LNCaP clone FGC (cell line): ENCODE data around the gene SDK2.

Experiments
- DNase-seq: peaks from one replicate; pipeline ENCODE4 v3.0.0-alpha.2; 2011; ENCODE audit warnings: low read depth
- H3K4me3 ChIP-seq: 2 replicates; pipeline ENCODE4 v1.5.1; 2011; ENCODE audit warnings: mild to moderate bottlenecking, low read depth, low read length, control low read depth
- TF ChIP-seq, protein P1 (sequence below): IDR thresholded peaks from 2 replicates; pipeline ENCODE4 v1.5.1; 2012; ENCODE audit warnings: mild to moderate bottlenecking; ENCODE audit not compliant: control insufficient read depth, insufficient read depth; ENCODE audit errors: extremely low read depth

Gene SDK2

DNA sequence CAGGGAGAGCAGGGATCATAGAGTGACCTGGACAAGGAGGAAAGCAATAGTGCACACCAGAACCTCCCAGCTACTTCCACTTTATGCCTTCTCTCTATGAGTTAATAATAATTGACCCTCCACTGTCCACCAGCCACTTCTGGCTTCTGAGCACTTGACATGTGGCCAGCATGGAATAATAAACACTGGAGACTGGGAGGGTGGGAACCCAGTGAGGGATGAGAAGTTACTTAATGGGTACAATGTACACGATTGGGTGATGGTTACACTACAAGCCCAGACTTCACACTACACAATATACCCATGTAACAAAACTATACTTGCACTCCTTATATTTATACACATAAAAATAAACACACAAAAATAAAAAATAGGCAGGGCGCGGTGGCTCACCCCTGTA lies 343.9 kb downstream of the SDK2 start:
- H3K4me3 ChIP-seq: no peak overlapping the region
- DNase-seq: no peak
- TF ChIP-seq, protein P1, sequence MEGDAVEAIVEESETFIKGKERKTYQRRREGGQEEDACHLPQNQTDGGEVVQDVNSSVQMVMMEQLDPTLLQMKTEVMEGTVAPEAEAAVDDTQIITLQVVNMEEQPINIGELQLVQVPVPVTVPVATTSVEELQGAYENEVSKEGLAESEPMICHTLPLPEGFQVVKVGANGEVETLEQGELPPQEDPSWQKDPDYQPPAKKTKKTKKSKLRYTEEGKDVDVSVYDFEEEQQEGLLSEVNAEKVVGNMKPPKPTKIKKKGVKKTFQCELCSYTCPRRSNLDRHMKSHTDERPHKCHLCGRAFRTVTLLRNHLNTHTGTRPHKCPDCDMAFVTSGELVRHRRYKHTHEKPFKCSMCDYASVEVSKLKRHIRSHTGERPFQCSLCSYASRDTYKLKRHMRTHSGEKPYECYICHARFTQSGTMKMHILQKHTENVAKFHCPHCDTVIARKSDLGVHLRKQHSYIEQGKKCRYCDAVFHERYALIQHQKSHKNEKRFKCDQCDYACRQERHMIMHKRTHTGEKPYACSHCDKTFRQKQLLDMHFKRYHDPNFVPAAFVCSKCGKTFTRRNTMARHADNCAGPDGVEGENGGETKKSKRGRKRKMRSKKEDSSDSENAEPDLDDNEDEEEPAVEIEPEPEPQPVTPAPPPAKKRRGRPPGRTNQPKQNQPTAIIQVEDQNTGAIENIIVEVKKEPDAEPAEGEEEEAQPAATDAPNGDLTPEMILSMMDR: no peak

DNA sequence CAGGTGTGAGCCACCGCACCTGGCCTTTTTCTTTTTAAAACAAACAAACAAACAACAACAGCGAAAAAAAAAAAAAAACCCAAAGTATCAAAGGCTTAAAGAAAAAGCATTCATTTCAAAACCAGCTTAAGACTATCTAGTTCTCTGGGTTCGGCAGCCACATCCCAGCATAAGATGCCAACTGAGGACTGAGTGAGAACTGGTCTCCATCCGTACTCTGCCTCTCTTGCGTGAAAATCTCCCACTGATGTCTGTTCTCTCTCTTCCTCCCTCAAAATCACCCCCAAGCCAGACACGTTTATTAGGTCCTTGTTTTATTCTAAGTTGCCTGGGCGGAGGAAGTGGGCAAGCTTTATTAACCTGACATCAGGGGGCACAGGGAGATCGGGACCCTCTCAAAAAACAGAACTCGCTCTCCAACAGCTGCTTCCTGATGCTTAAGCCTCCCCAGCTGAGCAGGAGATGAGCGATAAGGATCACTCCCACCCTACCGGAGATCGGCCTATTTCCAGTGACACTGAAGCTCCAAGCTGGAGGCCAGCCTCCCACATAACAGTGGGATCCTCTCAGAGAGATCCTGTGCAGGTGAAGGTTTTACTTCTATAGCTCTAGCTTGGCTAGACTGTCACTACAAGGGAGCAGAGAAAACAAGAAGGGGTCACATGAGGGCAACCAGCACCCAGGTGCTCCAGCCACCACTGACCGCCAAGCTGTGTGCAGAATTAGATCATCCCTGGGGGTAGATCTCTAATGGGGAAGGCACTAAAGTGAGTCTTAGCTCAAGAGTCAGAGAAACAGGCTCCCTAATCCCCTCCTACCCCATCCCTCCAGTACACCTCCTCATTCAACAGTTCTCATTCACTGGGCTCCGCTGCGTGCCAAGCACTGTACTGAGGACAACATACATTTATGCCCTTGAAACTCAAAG lies 346.0 kb downstream of the SDK2 start:
- TF ChIP-seq, protein P1: no peak
- no peak overlapping the region for H3K4me3 ChIP-seq
- DNase-seq: no peak

DNA sequence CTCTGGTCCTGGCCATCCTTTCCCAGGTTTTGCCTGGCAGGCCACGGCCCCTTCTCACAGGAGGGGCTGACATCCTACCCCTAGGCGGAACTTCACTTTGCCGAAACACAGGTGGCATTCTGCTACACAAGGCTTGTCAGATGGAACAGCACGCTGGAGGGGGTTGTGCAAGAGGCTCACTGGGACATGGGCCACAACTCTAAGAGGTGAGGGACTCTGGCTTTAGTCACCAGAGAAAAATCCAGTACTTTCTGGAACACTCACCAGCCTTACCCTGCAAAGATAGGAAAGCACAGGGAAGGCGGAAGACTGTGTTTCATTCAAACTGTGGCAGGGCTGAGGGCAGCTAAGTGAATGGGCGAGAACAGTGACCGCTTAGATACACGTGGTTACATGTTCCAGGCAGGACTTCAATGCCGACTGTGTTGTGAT lies 350.7 kb downstream of the SDK2 start:
- DNase-seq: no peak
- H3K4me3 ChIP-seq: no peak overlapping the region
- TF ChIP-seq, protein P1: no peak

DNA sequence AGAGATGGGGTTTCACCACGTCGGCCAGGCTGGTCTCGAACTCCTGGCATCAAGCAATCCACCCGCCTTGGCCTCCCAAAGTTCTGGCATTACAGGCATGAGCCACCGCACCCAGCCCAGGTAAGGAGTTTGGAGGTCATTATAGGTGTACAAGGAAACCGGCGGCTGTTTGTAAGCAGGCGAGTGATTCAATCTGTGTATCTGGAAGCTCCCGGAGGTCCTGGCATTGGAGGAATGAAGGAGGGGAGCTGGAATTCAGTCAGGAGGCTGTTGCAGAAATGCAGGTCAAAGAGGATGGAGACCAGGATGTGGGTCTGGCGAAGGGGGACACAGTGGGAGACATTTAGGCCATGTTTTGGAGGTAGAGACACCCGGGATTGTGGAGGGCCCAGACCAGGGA lies 351.2 kb downstream of the SDK2 start:
- H3K4me3 ChIP-seq: no peak overlapping the region
- TF ChIP-seq, protein P1: no peak
- no peak for DNase-seq

DNA sequence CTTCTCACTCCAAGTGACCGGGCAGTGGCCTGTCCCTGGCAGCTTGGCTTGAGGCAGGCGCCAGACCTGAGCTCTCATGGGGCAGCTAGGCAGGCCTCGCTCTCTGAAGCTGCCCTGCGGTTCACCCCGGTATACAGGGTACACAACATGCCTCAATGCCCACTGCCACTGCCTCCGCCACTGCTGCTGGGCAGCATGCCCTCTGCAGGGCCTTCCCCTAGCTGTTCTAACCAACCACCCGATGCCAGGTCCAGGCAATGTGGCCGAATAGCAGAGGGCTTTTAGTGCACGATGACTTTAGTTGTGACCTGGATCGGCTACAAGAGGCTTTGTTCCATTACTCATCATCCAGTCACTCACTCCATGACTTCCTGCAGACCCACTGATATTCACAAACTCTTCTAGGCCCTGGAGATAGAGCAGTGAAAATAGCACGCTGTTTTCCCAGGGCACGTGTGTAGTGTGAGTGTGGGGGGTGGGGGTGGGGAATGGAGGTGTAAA lies 352.2 kb downstream of the SDK2 start:
- no peak overlapping the region for H3K4me3 ChIP-seq
- TF ChIP-seq, protein P1: no peak

DNA sequence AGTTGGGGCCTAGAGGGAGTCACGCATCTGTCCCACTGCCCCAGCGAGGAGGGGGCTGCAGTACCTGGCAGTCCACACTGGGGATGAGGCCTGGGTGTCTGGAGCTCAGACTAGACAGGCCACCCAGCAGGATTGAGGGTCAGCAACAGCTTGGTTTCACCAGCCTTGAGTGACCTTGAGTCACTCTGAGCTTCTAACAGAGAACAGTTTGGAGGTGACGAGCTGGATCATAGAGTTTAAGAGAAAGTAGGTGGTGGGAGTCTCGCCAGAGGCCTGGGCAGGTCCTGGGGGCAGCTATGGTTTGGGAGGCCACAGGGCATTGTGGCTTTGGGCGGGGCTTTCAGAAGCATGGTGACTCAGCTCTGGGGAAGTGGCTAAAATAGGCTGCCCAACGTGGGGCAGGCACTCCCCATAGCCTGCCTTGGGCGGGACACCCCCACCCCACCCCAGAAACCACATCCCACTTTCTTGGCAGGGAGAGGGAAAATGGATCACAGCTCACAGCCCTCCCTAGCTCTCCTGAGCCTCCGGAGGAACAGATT lies 352.9 kb downstream of the SDK2 start:
- TF ChIP-seq, protein P1: no peak
- no peak for DNase-seq
- no peak overlapping the region for H3K4me3 ChIP-seq

More for the DNA sequence above, 352.2 kb downstream of the SDK2 start:
- no peak for DNase-seq
